Body of pancreas (tissue), 4 donors: ENCODE results near the gene PITPNB. TPM values are rescaled to one million over a fixed set of nuclear protein-coding genes. Genes with fewer than 3 reads are reported as not detected.

Experiments used
- ATAC-seq: fragments of 150-250 bp; one replicate; pipeline ENCODE4 v1.9.1; 2016
- DNase-seq, 4 donors: peaks; one replicate each; pipeline ENCODE4 v3.0.0-alpha.2; 2019
- H3K27ac ChIP-seq, 4 donors: fragments of 200-600 bp; sonication (generic); 1 replicate in 3 of 4; 2 replicates in 1 of 4; pipeline versions ENCODE4 v1.5.1 to v1.6.1; 2016 to 2019; ENCODE audit warnings: mild to moderate bottlenecking in 1 of 4, mixed read lengths in 1 of 4, moderate library complexity in 1 of 4
- H3K27me3 ChIP-seq, 2 donors: fragments of 200-600 bp; sonication (generic); one replicate each; pipeline ENCODE4 v1.6.0; 2016; ENCODE audit warnings: mild to moderate bottlenecking in 1 of 2
- H3K36me3 ChIP-seq, 2 donors: fragments of 200-600 bp; sonication (generic); replicated peaks in 1 of 2; 2 replicates each; pipeline ENCODE4 v1.5.1; 2016; ENCODE audit warnings: low read depth in 2 of 2; ENCODE audit not compliant: insufficient read depth in 1 of 2
- H3K4me1 ChIP-seq: fragments of 200-600 bp; sonication (generic); one replicate; pipeline ENCODE4 v1.6.0; 2016
- H3K4me3 ChIP-seq, 2 donors: fragments of 200-600 bp; sonication (generic); 1 replicate in 1 of 2; 2 replicates in 1 of 2; pipeline ENCODE4 v1.5.1; 2016 to 2019
- H3K9me3 ChIP-seq, 3 donors: fragments of 200-600 bp; sonication (generic); 1 replicate in 2 of 3; 2 replicates in 1 of 3; pipeline ENCODE4 v1.5.1; 2016
- CTCF ChIP-seq, 7 experiments: fragments of 450-650 bp in 4 of 7; fragments of 200-600 bp in 3 of 7; sonication (generic) in 3 of 7; IDR thresholded peaks; one replicate each; pipeline ENCODE4 v1.5.1; 2016 to 2019; ENCODE audit warnings: antibody characterized with exemption in 7 of 7
- POLR2A ChIP-seq, 3 donors: fragments of 450-650 bp; IDR thresholded peaks; one replicate each; pipeline ENCODE4 v1.6.1; 2016; ENCODE audit warnings: antibody characterized with exemption in 3 of 3, mild to moderate bottlenecking in 2 of 3
- WGBS, 2 donors: methylation state at CpG; one replicate each; pipeline ENCODE4 v1.1.5; 2017; 5-methylcytosine and 5-hydroxymethylcytosine counted together
- intact Hi-C: fragments of 100-400 bp; cut with DNase I; formaldehyde crosslinking; loops from one replicate; pipeline ENCODE4 v1.15.1; 2023
- total RNA-seq, 2 donors: library from RNA; depleted of rRNA; stranded (reverse); fragments of >200 nt; gene quantifications; one replicate each; pipeline ENCODE4 v1.1.0, GENCODE V29; 2016

The PITPNB gene
- total RNA-seq, 2 donors from 2014 or later = 21.3 to 39.6 TPM

DNA sequence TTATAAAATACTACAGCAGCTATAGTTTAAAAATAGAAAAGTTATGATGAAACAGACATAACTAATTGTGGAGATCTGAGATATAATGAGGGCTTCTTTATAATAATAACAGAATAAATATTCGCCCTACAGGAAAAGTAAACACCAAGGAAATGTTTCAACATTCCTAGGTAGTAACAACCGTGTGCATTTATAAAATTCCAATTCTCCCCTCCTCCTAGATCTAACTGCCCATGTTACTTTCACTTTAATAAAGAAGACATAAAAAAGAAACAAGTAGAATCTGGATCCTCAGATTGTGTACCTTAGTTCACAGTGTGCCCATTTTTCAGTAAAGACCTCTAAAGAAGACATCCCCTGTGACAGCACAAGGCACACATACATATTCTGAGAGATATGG, 59.7 kb downstream of the PITPNB start:
- Histone ChIP-seq H3K27ac (peak overlapping the region in 2 of 4 donors; percentile 49 to 51), H3K4me1 (peaks cover 24% of the 10 kb centered on the region), H3K9me3 (no peaks in the 10 kb centered on the region), H3K4me3 (no peak overlapping the region), H3K27me3 (peaks cover 0 to 1% of the 10 kb centered on the region in 2 donors), H3K36me3 (peaks cover 0 to 12% of the 10 kb centered on the region in 2 donors)
- peak; percentile 50 for ATAC-seq
- no peak for DNase-seq
- TF ChIP-seq CTCF (IDR thresholded peaks at IDR 0.05) (no peak), POLR2A (IDR thresholded peaks at IDR 0.05) (no peak)
- intact Hi-C loops = no loop called here
- WGBS, 2 donors = 13 to 23% methylated on average over 2 of the region's 2 CpGs

GRCh38 chr22:27858626-27859025, 60.4 kb downstream of the PITPNB start:
- Histone ChIP-seq H3K27me3 (peaks cover 0 to 3% of the 10 kb centered on the region in 2 donors), H3K4me1 (peaks cover 22% of the 10 kb centered on the region), H3K4me3 (no peak overlapping the region), H3K27ac (peak overlapping the region in 1 of 4 donors; percentile 51), H3K9me3 (no peaks in the 10 kb centered on the region), H3K36me3 (peaks cover 0 to 12% of the 10 kb centered on the region in 2 donors)
- no peak for DNase-seq
- intact Hi-C loops = no loop called here
- 15 to 24% methylated on average over 1 of the region's 1 CpG for WGBS, 2 donors
- ATAC-seq = no peak
- no peak for TF ChIP-seq POLR2A (IDR thresholded peaks at IDR 0.05)
- no peak for TF ChIP-seq CTCF (IDR thresholded peaks at IDR 0.05)

- TF ChIP-seq CTCF (IDR thresholded peaks at IDR 0.05) = no peak
- TF ChIP-seq POLR2A (IDR thresholded peaks at IDR 0.05) = no peak
- intact Hi-C loops = no loop called here
- Histone ChIP-seq H3K27ac (no peak overlapping the region), H3K36me3 (peaks cover 0 to 17% of the 10 kb centered on the region in 2 donors), H3K4me3 (no peak overlapping the region), H3K27me3 (peaks cover 0 to 3% of the 10 kb centered on the region in 2 donors), H3K4me1 (peaks cover 12% of the 10 kb centered on the region), H3K9me3 (no peaks in the 10 kb centered on the region)
- ATAC-seq = no peak
- DNase-seq = no peak
- WGBS, 2 donors = 77% methylated on average over 6 of the region's 6 CpGs
Observed at GRCh38 chr22:27857443-27857842, 61.6 kb downstream of the PITPNB start.

GRCh38 chr22:27856386-27856785, 62.7 kb downstream of the PITPNB start:
- H3K27ac ChIP-seq = no peak overlapping the region
- peaks cover 12% of the 10 kb centered on the region for H3K4me1 ChIP-seq
- intact Hi-C loops = no loop called here
- TF ChIP-seq CTCF (IDR thresholded peaks at IDR 0.05) = no peak
- TF ChIP-seq POLR2A (IDR thresholded peaks at IDR 0.05) = no peak
- H3K27me3 ChIP-seq = peaks cover 0 to 3% of the 10 kb centered on the region in 2 donors
- ATAC-seq (no peak), DNase-seq (no peak)
- 94% methylated on average over 4 of the region's 4 CpGs for WGBS, 2 donors
- H3K4me3 ChIP-seq = no peak overlapping the region
- peaks cover 0 to 24% of the 10 kb centered on the region in 2 donors for H3K36me3 ChIP-seq
- H3K9me3 ChIP-seq = no peaks in the 10 kb centered on the region

DNA sequence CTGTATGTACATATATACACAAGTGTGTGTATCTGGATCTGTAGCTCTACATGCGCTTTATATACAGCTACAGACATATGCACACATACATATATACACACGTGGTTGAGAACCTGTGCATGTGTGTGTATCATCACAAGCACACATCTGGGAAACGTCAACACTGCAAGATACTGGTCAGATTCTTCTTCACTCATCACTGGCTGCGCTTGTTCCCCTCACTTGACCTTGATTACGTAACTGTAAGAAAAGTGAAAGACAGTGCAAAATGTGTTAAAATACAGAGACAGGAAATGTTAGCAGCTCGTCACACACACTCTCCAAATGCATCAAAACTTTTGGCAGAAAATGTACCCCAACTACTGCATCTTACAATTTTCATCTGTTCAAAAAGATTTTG, 65.6 kb downstream of the PITPNB start:
- 75 to 86% methylated on average over 6 of the region's 6 CpGs for WGBS, 2 donors
- Histone ChIP-seq H3K9me3 (no peaks in the 10 kb centered on the region), H3K36me3 (peaks cover 0 to 26% of the 10 kb centered on the region in 2 donors), H3K27ac (no peak overlapping the region), H3K27me3 (peaks cover 0 to 3% of the 10 kb centered on the region in 2 donors), H3K4me3 (no peak overlapping the region), H3K4me1 (peaks cover 8% of the 10 kb centered on the region)
- intact Hi-C loops = no loop called here
- DNase-seq (no peak), ATAC-seq (no peak)
- TF ChIP-seq POLR2A (IDR thresholded peaks at IDR 0.05) (no peak), CTCF (IDR thresholded peaks at IDR 0.05) (no peak)
